ENCODE data around the gene KCNS1.
"Not testable (repeated sequence)": the region's sequence is repeated elsewhere in the genome, so short reads cannot be mapped to it uniquely, and the experiment has no call there.

The KCNS1 gene

DNA sequence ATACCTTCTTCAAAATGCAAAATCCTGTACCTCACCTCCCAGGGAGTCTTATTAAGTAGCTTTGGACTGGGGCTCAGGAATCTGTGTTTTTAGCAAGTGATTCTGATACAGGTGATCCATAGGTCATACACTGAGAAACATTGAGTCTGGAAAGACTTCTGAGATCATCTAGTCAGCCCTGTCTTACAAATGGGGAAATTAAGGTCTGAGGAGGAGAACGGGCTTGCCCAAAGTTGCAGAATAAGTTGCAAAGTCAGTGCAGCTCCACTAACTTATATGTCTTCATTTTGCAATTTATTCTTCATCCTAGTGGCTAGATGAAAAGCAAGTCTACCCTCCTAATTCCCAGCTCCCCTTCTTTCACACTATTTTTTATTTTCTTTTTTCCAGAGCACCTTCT, 28.9 kb downstream of the KCNS1 start:
- no peak for DNase-seq

GRCh38 chr20:45070932-45071632, 29.8 kb downstream of the KCNS1 start:
- no peak for DNase-seq

DNA sequence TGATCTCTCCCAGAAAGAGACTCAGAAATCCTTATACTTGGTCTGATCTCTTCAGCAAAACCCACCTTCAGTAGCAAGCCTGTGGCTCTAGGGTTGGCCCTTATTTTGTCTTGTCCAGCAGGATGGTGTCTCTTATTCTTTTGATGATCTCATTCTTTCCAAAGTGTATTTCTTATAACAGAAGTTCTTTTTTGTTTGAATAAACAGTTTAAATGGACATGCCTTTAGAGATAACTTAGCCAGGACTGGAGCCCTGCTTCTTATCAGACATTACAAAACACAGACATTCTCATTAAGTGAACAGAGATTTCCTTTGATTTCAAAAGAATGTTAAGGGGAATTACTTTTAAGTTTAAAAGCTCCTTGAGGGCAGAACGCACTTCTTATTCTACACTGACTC, 31.7 kb downstream of the KCNS1 start:
- DNase-seq = no peak

GRCh38 chr20:45067558-45067957, 33.4 kb downstream of the KCNS1 start:
- DNase-seq = no peak

DNA sequence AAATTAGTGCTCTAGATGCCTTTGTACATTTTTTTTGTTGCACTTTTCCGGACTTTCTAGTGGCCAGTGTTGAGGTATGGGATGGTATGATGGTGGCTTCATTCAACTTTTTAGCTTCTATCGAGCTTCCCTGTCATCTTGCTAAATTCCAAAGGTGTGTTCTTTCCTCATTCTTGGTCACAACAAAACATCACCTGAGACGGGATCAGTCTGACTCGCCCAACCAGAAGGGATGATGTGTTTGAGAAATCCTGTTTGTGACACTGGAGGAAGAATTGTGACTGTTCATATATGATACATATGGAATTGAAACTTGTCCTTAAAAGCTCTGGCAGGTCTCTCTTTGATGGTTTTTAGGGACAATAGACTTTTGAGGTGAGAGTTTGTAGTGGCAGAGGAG, 33.8 kb downstream of the KCNS1 start:
- no peak for DNase-seq

GRCh38 chr20:45066372-45066771, 34.6 kb downstream of the KCNS1 start:
- no peak for DNase-seq

GRCh38 chr20:45064812-45065211, 36.1 kb downstream of the KCNS1 start:
- DNase-seq = no peak

GRCh38 chr20:45063107-45063506, 37.8 kb downstream of the KCNS1 start:
- DNase-seq = not testable (repeated sequence)

- DNase-seq = no peak
Measured at GRCh38 chr20:45061244-45061643, 39.7 kb downstream of the KCNS1 start.

- no peak for DNase-seq
Measured at GRCh38 chr20:45060294-45060693, 40.6 kb downstream of the KCNS1 start.

GRCh38 chr20:45059022-45059728, 41.8 kb downstream of the KCNS1 start:
- no peak for DNase-seq

DNA sequence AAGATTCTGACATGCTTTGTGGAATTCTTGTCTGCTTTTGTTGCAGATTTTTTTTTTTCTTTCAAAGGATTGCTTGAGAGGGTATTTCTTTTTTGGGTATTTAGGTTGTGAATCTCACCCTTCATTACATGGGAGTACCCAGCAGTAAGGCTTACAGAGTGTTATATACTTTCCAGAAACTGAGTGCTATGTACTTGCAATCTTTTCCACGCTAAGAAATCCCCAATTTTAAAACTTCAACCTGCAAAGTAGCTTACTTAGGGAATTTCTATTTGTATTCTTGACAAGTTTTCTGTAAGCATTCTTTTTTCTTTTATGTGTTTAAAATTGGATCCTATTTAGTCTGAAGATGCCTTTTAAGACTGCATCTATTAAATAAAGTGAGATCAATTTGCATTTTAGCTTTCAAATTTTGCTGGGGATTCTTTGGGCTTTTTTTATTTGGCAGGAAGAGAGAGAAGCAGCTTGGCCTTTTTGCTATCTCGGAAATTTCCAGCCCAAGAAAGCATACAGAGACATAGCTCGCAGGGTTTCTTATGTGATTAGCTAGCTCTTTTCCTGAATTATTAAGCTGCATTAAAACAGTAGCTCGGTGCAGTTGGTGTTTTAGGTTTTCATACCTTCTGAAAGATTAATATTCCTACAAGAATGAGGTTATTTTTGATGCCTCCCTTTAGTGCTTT, 42.6 kb downstream of the KCNS1 start:
- no peak for DNase-seq

GRCh38 chr20:45056473-45057173, 44.3 kb downstream of the KCNS1 start:
- no peak for DNase-seq

DNA sequence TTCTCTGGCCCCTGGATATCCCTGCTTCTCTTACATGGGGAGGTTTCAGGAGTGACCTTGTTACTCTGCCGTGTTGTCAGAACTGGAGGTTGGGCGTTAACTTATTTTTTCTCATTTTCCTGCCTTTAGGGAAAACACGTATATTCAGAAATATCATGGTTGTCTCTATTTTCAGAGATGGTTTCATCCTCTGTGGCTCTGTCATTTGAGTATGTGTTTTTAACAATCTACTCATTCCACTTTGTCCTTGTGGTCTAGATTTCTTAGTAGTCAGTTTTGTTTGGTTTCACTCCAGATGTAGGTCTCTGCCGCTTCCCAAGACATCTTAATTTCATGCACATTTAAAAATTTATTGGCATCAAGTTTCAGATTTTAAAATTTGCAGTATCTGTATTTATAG, 45.9 kb downstream of the KCNS1 start:
- DNase-seq = no peak

- DNase-seq = no peak
Measured at GRCh38 chr20:45053430-45054351, 47.2 kb downstream of the KCNS1 start.

- no peak for DNase-seq
Measured at GRCh38 chr20:45052698-45053429, 48.1 kb downstream of the KCNS1 start.

GRCh38 chr20:45051204-45052060, 49.5 kb downstream of the KCNS1 start:
- DNase-seq = no peak

DNA sequence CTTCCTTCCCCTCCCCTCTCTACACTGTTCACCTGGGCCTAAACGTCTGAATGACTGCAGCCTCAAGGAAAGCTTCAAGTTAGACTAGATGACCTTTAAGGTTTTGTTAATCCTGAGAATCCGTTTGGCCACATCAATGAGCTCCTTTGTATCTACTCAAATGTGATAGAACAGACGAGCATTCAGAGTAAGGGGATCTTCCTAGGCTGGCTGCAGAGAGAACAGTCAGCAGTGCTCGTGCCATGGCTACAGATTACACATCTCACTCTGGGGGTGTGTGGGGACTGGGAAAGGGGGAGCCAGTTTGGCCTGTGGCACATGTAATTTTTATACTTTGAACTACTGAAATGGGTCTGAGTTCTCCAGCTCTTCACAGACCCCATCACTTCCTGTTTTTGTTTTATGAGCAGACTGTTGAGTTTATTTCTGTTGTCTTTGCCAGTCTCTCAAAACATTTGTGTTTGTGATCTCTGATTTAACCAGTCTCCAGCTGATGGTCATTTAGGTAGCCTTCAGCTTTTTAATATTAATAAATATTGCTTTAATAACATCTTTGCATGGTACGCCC, 50.9 kb downstream of the KCNS1 start:
- no peak for DNase-seq

DNA sequence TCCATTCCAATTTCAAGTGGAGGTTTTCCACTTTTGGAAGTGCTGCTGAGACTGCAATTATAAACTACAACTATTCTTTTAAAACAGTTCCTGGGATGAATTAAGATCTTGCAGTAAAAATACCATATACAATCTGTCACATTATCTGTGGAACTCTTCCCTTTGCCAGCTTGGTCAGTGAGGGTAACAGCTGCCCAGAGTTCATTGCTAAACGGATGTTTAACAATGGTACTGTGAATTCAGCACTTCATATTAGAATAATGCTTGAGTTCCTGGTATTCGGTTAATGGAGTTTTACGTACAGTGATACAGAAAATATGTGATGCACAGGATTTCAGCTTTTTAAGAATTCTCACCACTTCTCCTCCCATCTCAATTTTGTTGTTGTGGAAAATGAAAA, 51.5 kb downstream of the KCNS1 start:
- no peak for DNase-seq

GRCh38 chr20:45047581-45048119, 53.3 kb downstream of the KCNS1 start:
- no peak for DNase-seq
